GM18499 (cell line): ENCODE data around the gene IQGAP1.

Experiments
- ATAC-seq: cut with Tn5 transposase; IDR thresholded peaks from one replicate; pipeline ENCODE4 v1.9.1; 2021; ENCODE audit warnings: moderate number of reproducible peaks; ENCODE audit not compliant: insufficient read depth, unreplicated experiment

IQGAP1 gene

GRCh38 chr15:90435652-90436337 lies 47.8 kb downstream of the IQGAP1 start:
- no peak for ATAC-seq

- ATAC-seq, result no peak
Observed at GRCh38 chr15:90436952-90437351, 48.9 kb downstream of the IQGAP1 start.

- ATAC-seq, result no peak
Observed at GRCh38 chr15:90437516-90437915, 49.5 kb downstream of the IQGAP1 start.

GRCh38 chr15:90439946-90440345 lies 51.9 kb downstream of the IQGAP1 start:
- ATAC-seq, result no peak

DNA sequence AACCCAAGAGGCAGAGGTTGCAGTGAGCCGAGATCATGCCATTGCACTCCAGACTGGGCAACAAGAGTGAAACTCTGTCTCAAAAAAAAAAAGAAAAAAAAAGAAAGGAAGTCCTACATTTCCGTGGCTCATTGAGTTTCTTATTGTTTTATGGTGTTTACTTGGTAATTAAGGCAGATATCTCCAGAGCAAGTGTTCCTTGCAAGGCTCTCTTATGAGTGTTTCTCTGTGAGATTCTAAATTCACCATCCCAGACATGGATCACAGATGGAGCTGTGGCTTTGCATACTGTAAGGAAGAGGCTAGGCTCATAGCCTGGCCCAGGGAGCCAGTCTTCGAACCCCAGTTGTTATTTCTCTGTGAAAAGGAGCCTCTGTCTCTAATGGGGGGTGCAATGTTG lies 53.0 kb downstream of the IQGAP1 start:
- ATAC-seq, result no peak

DNA sequence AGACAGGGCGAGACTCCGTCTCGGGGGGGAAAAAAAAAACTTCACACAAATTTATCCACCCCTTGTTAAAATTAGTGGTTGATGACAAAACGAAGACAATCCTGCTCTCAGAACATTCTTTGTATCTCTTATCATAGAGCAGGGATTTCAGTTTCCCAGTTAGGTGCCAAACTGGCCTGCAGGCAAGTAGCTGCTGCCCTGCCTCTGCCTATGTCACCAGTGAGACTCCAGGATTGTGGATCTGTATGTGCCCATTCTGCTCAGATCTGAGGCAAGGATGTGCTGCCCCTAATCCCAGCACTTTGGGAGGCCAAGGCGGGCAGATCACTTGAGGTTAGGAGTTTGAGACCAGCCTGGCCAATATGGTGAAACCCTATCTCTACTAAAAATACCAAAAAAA lies 54.4 kb downstream of the IQGAP1 start:
- no peak for ATAC-seq

DNA sequence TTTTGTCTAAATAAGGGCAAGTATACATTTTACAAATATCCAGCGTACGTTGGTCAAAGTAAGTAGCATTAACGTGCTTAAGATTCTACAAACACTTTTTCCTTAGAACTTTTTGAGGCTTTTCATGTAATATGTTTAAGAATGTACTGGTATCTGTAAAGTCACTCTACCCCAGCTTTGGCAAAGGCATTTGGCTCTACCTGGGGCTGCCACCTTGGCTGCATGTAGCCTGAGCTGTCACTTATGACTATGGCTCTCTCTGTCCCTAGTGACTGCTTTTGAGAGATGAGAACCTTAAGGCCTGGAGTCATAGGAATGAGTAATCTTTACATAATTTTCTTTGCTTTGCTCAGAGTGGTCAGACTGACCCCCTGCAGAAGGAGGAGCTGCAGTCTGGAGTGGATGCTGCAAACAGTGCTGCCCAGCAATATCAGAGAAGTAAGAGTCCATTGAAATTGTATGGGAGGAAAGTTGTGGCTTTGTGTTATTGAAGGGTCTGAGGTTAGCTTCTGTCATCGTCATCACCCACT lies 61.2 kb downstream of the IQGAP1 start:
- no peak for ATAC-seq

GRCh38 chr15:90451053-90451850 lies 63.2 kb downstream of the IQGAP1 start:
- no peak for ATAC-seq

DNA sequence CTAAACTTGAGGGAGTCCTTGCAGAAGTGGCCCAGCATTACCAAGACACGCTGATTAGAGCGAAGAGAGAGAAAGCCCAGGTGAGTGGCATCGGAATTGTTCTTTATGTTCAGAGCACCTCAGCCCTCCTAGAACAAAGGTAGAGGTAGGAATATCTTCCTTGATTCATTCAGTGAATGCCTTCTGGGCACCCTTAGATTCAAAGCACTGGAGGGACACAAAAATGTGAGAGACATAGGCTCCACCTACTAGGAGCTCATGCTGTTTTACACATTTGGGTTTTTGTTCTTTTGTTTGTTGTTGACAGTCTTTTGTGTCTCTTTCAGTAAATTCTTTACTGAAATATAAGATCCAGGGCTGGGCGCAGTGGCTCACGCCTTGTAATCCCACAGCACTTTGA lies 68.2 kb downstream of the IQGAP1 start:
- ATAC-seq, result no peak

DNA sequence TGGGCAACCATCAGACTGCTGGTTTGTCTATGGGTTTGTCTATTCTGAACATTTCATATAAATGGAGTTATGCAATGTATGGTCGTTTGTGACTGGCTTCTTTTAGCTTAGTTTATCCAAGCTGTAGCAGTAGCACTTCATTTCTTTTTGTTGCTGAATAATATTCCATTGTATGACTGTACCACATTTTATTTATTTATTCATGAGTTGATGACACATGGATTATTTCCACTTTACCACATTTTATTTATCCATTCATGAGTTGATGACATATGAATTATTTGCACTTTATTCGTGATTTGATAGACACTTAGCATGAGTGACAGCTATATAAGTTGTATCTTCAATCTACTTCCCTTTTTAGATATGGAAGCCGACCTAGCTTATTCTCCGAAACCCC lies 70.0 kb downstream of the IQGAP1 start:
- no peak for ATAC-seq

DNA sequence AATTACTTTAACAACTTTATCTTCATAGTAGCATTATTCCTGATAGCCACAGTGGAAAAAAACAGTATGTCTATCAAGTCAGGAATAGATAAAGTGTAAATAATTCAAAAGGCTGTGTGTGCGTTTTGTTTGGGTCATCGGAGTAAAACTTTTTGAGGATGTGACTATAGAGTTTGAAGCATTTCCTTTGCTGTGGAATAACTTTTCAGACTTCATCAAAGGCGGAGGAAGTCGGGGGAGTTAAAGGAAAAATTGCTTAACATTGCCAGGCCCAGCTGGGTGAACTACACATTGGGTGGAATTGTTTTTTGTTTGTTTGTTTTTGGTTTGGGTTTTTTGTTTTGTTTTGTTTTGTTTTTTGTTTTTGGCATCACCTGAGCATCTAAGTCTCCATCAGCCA lies 71.3 kb downstream of the IQGAP1 start:
- ATAC-seq, result no peak

DNA sequence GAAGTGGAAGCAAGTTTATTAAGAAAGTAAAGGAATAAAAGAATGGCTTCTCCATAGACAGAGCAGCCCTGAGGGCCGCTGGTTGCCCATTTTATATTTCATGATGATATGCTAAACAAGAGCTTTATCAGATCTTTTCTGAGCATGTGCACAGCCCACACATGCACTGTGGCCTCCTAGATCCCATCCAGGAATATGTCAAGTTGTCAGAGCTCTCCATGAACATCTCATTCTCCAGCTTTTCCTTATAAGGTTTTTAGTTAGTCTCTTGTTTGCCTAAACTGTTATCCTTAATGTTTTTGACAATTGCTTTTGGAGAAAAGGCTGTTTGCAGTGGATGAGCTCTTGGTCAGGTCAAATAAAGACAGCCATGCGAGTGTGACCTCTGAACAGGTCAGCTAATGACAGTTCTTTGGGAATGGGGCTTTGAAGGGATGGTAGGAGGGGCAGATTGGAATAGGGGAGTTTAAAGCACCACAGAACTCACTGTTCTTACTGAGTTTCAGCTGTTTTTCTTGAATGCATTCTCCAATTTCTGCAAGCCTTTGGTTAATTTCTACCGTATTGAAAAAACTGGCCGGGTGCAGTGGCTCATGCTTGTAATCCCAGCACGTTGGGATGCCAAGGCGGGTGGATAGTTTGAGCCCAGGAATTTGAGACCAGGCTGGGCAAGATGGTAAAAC lies 72.2 kb downstream of the IQGAP1 start:
- ATAC-seq, result no peak

- no peak for ATAC-seq
Observed at GRCh38 chr15:90463381-90463780, 75.3 kb downstream of the IQGAP1 start.

DNA sequence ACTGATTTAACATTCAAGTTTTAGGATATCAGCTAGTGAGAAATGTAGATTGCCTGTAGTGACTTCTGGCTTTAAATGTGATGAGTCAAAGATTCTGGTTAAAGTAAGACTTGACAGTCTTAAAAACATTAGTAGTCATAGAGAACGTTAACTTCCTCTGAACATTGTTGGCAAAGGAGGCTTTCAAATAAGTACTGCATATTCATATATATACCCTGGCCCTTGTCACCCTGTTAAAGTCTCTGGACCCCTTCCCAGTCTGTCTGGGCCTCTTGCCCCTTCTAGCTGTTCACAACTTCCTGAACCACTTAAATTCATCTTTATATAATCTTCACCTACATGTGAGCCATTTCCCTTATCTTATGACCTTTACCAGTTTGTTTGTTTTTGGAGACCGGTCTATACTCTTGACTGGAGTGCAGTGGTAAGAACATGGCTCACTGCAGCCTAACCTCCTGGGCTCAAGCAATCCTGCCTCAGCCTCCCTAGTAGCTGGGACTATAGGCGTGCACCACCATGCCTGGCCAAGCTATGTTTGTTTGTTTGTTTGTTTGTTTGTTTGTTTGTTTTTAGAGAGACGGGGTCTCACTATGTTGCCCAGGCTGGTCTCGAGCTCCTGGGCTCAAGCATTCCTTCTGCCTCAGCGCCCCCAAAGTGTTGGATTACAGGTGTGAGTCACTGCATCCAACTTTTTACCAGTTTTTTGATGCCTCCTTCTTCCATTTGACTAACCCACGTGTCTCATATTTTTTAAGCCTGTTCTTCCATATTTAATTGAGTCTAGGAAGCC lies 77.3 kb downstream of the IQGAP1 start:
- no peak for ATAC-seq

DNA sequence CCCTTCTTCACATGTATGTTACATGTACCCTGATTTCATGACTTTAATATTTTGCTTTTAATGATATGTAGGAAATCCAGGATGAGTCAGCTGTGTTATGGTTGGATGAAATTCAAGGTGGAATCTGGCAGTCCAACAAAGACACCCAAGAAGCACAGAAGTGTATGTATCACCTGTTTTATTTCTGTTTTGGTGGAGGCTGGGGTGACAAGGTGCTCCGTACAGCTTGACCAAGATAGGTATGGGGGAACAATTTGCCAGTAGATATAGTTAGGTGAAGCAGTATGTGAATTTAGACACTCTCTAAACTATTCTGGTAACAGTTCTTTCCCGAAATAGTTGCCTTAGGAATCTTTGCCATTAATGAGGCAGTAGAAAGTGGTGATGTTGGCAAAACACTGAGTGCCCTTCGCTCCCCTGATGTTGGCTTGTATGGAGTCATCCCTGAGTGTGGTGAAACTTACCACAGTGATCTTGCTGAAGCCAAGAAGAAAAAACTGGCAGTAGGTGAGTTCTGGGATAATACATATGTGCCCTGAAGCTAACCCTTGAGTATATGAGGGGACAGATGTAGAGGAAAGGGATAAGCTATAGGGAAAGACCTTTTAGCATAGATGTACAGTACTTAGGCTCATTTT lies 78.0 kb downstream of the IQGAP1 start:
- no peak for ATAC-seq

DNA sequence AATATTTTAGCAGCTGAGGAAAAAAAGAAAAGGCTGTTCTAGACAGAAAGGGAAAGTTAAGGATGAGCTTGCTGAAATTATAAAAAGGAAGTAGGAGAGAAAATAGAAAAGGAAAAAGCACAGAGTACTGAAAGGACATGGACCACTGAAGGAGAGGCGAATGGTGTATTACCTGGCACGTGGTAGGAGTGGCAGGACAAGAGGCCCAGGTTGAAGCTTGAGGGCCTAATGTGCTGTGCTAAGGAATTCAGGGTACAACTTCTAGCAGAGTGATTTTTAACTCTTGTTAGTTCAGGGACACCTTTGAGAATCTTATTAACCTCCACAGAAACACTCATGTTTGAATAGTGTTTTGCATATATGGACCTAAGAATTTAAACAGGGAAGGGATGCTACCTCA lies 81.7 kb downstream of the IQGAP1 start:
- no peak for ATAC-seq

- no peak for ATAC-seq
Observed at GRCh38 chr15:90470453-90470852, 82.4 kb downstream of the IQGAP1 start.

DNA sequence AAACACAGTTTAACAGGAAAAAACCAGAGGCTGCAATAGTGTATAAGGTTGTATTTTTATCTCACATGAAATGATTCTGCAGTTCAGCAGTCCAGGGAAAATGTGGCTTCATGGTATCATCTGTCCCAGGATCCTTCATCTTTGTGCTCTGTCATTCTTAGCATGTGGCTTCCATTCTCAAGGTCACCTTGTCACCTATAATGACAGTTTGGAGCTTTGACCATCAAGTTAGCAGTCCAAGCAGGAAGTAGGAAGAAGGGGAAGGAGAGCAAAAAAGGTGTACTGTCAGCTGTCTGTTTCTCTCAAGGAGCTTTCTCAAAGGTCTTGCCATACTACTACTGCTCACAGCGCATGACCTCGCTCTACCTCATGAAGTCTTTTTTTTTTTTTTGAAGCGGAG lies 83.1 kb downstream of the IQGAP1 start:
- ATAC-seq, result no peak

GRCh38 chr15:90471769-90472168 lies 83.7 kb downstream of the IQGAP1 start:
- ATAC-seq, result no peak
